Fibroblast of skin of scalp (primary cell): ENCODE data around the gene HAUS3.
"Not testable (repeated sequence)": the region's sequence is repeated elsewhere in the genome, so short reads cannot be mapped to it uniquely, and the experiment has no call there.

Experiments
- DNase-seq: peaks from one replicate; pipeline ENCODE4 v3.0.0-alpha.2; 2013

The HAUS3 gene

DNA sequence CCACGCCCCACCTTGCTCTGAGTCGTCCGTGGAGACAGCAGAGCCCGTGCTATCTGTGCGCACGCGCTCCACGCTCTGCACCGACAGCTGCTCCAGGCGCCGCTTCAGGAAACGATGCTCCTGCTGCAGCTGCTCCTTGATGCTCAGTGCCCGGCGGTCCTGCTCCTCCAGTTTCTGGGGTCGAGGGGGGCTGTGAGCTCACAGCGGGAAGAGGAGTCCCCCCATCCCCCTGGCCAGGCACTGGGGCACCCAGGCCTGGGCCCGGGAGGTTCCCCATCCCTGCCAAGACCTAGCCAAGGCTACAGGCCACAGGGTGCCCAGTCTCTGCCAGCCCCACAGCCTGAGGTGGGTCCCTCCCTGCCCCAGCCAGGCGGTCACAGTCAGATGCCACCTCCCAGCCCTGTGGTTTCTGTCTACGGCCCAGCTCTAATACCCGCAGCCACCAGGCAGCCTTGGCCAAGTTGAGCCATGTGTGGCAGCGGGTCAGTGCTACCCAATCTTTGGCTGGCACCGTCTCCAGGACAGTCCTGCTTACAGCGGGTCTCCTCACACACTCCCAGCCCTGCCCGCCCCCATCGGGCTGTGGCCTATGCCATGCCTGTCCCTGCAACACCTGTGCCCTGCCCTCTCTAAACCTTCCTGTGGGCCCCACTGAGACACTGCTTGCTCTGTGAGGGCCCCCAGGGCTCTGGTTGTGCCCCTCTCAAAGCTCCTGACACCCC, 9.3 kb upstream of the HAUS3 start:
- no peak for DNase-seq

DNA sequence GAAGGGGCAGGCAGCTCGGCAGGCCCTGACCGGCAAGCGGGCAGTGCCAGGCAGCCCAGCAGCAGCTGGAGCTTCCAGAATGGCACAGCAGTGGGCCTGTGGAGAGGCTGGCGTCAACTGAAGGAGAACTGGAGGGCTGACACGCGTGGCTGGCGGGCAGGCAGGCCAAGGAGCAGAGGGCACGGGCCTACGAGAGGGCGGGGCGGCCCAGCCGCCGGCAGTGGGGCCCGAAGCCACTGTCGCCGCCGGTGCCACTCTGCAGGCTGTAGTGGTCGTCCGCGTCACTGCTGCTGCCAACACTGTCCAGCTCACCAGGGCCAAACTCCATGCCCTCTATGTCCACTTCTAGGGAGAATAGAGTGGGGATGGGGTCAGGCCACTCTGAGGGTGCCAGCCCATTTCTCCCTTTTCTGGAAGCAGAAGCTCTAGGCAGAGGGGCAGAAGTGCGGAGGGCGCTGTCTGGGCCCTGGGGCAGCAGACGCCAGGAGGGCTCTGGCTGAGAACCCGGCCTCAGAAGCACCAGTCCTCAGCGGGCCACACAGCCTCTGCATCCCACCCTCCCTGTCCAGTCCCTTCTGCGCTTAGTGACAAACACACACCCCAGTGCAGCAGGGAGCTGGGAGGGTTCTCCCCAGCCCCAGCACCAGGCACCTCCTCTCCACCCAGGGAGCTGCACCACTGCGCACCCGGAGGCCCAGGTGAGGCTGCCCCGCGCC, 8.6 kb upstream of the HAUS3 start:
- DNase-seq, result no peak

DNA sequence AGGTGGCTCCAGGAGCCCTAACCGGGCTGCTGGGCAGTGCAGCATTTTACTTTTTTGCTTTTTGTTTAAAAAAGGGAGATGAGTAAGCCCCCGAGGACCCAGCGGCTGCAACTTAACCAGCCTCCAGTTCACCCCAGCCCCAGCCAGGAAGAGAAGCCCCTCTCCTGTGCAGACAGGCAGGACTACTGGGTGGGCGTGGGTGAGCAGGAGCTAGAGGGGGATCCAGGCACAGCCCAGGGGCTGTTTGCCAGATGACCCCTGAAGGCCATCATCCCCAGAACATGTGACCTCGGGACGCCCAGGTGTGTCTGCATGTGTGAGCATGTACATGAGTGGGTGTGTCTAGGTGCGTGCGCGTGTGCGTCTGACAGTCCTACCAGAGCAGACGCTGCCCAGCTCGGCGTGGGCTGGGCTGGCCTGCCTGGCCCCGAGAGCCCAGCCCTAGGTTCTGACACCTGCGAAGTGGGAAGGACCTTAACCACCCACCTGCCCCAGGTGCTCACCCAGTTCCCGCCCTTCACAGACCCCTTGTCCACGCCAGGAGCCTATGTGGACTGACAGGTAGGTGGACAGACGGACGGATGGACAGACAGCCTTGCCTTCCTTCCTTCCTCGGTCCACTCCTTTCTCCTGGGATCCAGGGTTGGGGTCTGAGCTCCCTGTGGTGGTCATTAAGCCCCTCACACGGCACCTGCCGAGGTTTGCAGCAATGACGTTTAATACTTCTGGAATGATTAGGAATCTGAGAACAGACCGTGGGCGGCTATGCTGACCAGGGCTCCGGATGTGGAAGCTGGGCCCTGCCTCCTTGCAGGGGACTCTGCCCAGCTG, 7.8 kb upstream of the HAUS3 start:
- DNase-seq, result no peak

DNA sequence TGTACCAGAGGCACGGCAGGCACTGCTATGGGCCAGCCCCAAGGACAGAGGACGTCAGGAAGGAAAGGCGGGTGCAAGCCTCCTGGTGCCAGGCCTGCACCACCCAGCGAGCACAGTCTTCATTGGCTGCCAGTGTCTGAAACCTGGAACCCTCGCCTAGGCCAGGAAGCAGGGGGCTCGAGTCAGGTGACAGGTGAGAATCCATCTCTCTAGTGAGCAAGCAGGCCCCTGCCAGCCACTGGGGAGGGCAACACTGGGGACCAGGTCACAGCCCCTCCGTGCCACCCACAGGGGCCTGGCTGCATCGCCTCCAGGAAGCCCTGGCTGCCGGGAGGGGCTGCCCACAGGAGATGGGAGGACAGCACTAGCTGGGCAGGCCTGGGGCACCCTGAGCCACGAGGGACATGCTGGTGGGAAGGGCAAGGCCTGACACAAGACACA, 6.9 kb upstream of the HAUS3 start:
- no peak for DNase-seq

DNA sequence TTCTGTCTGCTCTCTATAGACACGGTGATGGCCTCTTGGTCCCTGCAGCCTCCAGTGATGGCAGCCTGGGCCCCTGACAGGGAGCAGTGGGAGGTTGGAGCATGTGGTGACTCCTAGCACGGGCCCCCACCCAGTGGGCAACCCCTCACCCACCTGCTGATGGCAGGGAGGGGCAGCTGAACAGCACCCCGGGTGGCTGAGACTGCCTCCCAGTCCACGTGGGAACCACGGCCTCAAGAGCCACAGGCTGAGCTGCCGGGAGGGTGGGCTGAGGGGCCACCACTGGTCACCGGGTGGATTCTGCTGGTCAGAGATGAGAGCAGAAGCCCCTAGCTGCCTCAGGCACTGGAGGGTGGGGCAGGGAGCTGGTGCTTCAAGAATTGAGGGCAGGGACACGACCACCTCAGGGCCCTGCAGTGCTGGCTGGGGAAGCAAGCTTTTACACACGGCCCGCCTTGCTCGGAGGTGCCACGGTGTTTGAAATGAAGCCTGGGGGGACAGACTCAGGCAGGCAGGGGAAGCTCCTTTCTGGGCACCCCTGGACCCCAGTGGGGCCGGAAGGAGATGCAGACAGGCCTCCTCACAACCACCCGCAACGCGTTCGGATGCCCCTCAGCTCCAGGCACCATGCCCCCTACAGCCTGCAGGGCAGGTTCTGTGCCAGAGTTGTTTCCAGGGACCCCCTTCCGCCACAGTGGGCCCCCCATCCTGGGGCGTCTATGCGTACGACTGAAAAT, 6.3 kb upstream of the HAUS3 start:
- DNase-seq, result no peak

DNA sequence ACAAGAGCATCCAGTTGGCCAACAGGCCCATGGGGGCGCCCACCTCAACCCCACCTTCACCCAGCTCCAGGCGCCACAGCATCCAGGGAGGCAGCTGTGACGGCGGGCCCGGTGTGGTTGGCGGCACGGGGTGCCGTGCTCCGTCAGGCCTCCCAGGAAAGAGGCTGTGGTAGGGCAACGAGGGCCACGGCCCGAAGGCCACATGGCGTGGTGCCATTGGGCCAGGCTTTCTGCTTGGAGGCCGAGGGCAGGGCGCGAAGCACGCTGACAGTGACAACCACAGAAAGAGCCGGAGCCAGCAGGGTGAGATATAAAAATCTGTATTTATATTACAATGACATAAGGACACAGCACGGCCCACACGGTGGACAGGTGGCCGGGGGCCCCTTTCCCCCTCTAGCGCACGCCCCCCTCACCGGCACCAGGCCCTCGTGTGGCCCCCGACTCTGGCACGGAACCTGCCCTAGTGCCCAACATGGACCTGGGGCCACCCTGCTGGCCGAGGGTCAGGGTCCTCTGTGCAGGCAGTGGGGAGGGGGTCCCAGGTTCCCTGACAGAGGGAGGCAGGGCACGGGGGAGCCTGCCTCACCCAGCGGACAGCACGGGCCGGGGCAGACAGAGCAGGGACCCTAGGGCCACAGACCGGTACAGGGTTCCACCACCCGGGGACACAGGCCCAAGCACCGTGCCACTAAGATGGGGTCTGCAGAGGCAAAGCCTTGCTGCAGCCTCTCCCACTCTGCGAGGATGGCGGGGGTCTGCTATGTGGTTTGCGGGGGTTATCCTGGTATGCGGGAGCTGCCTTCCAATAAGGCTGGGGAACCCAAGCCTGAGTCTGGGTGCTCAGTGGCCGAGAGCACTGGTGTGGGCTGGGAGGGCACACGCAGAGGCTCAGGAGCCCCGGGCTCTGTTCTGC, 5.5 kb upstream of the HAUS3 start:
- DNase-seq, result no peak

DNA sequence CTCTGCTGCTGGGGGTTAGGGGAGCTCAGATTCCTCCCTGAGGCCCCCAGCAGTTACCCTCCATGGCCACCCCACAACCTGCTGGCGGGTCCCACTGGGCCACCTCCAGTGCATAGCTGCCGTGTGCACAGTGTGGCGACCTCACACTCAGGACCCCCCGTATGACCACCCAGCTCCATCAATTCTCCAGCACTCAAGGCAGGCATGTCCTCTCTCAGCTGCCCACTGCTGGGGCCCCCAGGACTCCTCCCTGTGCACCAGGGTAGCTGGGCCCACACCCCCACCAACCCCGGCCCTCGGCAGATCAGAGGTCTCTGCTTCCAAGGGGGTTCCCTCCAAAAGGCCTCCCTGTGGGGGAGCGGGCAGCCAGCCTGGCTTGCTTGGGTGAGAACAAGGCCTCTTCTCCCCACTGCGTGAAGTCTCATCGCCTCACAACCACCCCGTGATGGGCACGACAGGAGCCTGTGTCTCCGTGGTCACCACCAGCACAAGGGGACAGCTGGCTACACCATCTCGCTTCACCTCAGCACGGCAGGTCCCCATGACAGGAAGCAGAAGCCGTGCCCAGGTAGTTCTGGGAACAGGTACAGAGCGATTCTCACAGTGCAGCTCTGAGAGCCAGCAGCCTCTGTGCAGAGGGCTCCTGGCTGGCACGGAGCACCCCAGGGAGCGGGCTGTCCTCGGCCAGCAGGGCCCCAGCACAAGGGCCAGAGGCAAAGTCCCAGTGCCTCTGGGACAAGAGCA, 4.6 kb upstream of the HAUS3 start:
- no peak for DNase-seq

DNA sequence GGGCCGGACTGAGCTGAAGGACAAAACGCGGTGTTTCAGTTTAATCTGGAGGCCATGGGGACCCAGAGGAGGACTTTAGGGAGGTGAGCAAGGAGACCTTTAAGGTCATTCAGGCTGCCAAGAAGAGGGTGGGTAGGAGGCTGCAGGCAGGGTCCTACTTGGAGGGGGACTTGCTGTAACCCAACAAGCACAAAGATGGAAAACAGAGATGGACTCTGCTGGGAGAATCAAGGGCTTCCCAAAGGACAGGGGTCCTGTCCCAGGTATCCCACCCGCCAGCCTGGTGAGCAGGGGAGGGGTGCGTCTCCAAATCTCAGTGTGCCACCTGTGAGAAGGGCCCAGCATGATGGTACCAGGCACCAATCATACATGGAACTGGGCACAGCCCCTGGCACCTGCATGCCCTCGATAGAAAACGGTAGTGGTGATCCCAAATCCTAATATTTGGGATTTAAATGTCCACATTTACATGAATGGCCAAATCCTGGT, 3.9 kb upstream of the HAUS3 start:
- DNase-seq, result no peak

DNA sequence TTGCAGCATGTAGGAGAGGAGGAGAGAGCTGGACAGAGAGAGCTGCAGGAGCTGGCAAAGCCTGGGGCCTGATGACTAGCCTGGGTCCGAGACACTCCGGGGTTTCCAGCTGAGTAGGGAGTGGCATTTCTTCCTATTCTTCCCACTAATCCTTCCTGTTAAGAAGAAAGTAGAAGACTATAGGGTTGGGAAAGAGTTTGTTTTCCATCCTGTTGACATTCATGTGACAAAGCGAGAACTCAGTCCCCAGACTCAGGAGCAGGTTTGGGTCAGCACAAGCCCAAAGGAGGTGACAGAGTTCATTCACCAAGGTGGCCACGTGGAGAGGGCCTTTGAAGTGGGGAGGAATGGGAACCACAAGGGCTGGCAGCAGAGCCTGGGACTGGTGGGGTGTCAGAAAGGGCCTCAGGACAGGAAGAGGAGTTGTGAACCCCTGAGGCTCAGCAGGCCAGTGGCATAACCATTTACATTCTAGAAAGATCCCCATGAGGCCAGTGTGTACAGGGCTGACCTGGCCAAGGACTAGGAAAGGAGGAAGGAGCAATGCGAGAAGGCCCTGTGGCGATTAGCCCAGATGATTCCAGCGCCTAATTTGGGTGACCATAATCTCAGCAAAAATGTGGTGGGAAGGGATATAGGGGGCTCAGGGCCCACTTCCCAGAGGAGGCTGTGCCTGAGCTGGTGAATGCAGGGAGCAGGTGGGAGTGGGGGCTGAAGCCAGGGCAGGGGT, 3.3 kb upstream of the HAUS3 start:
- DNase-seq, result no peak

DNA sequence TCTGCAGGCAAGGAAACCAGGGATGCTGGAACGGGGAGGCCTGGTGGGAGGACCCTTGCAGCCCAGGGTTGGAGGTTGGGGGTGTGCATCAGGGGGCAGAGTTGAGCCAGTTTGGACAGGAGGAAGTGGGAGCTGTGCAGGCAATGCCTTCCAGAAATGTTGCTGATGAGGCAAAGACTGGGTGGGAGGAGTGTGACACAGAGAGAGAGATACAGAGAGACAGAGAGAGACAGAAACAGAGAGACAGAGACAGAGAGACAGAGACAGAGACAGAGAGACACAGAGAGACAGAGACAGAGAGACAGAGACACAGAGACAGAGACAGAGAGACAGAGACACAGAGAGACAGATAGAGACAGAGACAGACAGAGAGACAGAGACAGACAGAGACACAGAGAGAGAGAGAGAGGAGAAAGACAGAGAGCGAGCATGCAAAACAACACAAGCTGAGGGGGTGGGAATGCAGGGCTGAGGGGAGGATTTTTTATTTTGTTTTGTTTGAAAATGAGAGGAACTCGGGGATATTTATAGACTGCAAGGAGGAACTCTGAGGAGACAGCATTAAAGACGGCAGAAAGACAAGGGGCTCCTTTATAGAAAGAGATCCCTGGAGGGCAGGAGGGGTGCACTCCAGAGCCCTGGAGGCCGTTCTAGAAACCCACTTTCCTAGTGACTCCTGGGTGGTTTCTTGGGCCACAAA, 1.9 kb upstream of the HAUS3 start:
- DNase-seq, result peak; percentile 66

DNA sequence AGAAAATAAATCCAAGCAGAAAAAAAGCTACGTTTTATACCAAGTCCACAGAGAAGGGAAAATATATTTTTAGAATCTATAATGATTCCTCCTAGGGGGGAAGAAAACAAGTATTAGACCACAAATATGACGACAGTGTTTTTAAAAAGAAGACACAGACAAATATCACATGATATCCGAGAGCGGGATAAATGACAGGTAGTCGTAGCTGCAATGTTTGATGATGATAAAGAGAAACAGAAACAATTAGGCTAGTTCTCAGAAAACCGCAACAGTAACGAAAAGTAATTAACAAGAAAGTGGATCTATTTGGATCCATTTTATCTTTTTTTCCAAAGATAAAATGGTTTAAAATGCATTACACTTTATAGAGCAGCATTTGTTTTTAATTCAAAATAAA, 918 bp downstream of the HAUS3 start:
- no peak for DNase-seq

DNA sequence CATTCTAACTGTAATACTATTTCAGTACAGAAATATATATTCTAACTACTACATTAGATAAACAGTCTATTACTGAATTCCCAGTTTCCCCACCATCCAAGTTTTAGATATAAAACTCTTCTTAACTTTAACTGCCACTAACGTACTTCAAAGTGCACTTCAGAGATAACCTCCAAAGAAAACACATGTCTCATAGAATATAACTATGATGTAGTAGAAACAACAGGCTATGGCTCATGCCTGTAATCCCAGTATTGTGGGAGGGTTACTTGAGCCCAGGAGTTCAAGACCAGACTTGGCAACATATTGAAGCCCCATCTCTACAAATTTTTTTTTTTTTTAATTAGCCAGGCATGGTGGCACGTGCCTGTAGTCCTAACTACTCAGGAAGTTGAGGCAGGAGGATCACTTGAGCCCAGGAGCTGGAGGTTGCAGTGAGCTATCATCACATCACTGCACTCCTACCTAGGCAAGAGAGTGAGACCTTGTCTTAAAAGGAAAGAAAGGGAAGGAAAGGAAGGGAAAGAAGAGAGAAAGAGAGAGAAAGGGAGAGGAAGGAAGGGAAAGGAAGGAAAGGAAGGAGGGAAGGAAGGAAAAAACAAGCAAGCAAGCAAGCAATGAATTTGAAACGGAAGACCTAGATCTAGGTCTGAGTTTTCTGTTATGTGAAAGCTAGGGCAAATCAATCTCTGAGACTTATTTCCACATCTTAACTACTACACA, 4.8 kb downstream of the HAUS3 start:
- DNase-seq, result no peak

DNA sequence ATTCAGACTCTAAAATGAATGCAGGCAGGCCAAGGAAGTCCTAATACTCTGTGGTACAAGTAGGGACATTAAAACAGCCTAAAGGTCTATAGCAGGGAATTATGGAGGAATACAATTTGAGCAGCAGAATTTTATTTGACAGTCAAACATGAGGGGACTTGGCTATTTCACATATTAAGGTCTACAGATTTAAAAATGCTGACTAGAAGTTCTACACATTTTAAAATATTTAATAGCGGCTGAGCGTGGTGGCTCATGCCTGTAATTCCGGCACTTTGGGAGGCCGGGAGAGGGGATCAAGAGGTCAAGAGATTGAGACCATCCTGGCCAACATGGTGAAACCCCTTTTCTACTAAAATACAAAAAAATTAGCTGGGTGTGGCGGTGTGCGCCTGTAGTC, 10.8 kb downstream of the HAUS3 start:
- DNase-seq, result no peak

DNA sequence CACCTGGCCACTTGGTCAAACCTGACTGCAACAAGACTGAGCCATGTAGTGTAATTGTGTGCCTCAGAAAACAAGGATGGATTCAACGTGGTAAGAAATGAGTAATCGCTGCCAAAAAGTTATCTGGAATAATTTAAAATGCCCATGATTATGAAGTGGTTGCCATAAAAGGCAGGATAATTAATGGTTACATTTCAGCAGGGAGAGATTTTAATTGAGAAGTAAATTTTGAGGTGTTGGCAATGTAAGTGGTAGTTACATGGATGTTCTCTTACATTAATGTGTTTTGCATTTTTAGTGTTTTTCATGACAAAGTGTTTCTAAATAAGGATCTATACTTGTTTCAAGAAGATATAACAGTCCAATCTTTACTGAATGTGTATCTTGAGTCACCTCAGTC, 15.7 kb downstream of the HAUS3 start:
- no peak for DNase-seq

DNA sequence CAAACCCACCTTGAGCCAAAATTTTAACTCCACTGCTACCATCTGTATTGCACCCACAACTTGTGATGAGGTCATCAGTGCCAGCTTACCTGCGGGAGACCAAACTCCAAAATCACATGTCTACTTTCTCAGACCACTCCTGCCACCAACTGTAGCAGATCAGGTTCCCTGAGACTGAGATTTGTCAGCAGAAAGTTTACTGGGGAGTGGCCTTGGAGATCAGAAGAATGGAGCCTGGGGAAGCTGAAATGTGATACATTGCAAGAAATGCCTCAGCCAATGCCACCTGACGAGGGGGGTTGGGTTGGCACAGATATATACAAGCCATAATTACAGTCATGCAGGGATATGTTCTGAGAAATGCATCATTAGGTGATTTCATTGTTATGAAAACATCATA, 19.1 kb downstream of the HAUS3 start:
- DNase-seq, result no peak

DNA sequence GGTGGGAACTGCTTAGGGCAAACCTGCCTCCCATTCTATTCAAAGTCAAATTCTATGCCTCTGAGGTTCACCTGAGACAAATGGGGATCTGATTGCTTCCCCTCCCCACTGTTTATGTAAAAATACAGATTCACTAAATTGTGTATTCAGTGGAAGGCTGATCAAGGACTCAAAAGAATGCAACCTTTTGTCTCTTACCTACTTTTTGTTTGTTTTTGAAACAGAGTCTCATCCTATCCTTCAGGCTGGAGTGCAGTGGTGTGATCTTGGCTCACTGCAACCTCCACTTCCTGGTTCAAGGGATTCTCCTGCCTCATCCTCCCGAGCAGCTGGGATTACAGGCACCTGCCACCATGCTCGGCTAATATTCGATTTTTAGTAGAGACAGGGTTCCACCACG, 20.5 kb downstream of the HAUS3 start:
- DNase-seq, result not testable (repeated sequence)

DNA sequence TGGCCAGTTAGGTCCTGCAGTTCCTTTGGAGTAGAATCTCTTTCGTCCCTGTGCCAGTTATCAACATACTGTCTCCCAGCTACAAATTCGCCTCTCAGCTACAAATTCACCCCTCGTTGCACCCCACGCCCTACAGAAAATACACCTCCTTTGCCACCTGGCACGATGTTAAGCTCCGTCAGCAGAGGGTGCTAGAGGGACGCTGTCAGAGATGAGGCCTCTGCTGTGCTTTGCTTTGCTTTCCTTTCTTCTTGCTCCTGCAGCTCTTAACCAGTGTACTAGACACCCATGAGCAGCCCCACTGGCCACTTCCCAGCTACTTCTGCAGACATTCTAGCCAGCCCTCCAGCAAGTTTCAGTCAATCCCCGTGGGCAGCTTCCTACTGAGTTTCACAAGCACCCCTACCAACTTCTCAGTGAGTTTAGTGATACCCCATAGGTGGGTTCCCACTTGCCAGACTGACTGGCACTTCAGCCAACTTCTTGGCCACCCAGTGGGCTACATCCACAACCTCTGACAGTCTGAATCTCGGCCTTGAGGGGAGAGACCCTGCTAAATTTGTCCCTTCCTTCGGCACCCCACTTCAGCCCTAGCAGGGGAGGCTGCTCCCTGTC, 21.8 kb downstream of the HAUS3 start:
- peak; percentile 64 for DNase-seq

DNA sequence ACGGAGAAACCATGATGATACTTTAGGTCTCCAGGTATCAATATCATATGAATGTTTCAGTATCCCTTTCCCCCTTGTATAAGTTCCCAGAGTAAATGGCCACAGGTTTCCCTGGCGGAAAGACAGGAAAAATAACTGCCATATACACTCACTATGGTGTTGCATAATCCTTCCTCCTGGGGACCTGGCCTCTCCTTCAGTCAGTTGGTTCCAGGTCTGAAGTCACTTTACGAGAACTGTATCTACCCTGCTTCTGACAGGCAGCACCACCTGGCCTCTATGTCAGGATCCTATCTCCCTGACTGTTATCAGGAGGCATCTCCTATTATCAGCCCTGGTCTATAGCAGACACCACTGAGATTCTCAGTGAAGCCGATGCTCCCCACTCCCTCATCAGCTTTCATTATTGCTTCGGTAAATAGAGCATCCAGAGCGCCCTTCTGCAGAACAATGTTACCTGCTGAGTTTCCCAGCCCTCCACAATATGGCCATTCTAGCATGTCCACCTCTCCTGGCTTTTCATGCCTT, 22.6 kb downstream of the HAUS3 start:
- DNase-seq, result no peak
